Raji (cell line): ENCODE measurements around the gene PYCR2.

Experiments
- POLR2A ChIP-seq: IDR thresholded peaks from 2 replicates; pipeline ENCODE4 v1.6.1; 2011; ENCODE audit warnings: low read depth, low read length, control low read depth; ENCODE audit not compliant: insufficient read depth

PYCR2 gene

DNA sequence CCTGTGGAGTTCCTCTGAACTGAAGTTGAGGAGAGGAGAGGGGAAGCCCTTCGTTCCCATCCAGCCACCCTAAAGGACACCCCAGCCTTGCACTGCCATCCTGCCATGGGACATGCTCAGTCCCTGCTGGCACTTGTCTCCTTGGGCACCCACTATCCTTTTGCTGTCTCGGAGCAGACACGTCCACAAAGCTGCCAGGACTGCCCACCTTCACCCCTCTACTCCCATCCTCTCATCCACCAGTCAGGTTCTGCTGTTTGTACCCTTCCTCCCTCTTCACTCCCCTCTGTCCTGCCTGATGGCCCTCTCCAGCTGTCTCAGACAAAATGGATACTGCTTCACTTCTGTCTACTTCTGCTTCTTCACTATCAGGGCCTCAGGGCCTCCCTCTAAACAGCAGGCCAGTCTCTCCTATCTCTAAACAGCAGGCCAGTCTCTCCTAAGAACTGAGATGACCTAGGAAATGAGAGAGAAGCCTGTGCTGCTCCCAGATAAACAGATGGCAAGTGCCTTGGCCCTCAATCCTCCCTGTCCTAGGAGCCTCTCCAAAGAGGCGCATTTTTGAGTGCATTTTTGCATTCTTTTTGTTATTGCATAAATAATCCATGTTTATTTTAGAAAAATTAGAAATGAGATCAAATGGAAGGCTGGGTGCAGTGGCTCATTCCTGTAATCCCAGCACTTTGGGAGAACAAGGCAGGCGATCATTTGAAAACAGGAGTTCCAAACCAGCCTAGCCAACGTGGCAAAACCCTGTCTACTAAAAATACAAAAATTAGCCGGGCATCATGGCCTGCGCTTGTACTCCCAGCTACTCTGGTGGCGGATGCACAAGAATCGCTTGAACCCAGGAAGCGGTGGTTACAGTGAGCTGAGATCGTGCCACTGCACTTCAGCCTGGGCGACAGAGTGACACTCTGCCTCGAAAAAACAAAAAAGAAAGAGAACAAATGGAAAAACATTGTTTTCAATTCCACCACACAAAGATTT, 4.4 kb upstream of the PYCR2 start:
- TF ChIP-seq POLR2A = no peak

DNA sequence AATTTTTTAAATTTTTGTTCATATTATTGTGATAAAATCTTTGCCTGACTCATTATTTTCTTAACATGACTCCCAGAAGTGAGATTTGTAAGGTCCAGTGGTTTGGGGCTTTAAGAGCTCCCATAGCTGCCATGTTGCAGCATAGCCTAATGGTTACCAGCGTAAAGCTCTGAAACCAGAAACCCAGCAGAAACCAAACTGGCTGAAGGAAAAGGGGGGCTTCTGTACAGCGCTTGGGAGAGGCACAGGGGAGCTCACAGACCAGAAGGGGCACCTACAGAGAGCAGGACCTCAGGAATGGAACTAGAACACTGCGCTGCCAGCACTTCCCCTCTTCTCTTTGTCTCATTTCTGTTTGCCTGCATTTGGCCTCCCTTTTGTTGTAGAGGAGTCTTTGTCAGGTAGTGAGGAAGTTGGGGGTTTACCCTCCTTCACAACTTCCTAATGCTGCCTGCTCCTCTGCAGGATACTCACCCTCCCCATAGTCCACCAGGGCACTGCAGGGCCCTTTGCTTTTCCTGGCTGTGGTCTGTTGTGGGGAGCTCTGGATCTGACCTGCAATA, 2.6 kb upstream of the PYCR2 start:
- no peak for TF ChIP-seq POLR2A

DNA sequence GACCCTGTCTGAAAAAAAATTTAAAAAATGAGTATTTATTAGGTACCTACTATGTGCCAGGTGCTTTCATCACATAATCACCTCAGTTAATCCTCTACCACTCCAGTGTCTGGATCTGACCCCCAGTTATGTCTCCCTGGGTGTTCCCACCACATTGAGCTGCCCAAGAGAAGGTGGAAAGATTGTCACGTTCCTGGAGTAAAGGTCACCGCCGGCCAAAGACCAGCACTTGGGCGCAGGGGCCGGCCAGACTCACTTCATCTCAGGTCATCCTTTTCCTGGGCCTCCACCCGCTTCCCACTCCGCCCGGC, 714 bp downstream of the PYCR2 start:
- TF ChIP-seq POLR2A = no peak

DNA sequence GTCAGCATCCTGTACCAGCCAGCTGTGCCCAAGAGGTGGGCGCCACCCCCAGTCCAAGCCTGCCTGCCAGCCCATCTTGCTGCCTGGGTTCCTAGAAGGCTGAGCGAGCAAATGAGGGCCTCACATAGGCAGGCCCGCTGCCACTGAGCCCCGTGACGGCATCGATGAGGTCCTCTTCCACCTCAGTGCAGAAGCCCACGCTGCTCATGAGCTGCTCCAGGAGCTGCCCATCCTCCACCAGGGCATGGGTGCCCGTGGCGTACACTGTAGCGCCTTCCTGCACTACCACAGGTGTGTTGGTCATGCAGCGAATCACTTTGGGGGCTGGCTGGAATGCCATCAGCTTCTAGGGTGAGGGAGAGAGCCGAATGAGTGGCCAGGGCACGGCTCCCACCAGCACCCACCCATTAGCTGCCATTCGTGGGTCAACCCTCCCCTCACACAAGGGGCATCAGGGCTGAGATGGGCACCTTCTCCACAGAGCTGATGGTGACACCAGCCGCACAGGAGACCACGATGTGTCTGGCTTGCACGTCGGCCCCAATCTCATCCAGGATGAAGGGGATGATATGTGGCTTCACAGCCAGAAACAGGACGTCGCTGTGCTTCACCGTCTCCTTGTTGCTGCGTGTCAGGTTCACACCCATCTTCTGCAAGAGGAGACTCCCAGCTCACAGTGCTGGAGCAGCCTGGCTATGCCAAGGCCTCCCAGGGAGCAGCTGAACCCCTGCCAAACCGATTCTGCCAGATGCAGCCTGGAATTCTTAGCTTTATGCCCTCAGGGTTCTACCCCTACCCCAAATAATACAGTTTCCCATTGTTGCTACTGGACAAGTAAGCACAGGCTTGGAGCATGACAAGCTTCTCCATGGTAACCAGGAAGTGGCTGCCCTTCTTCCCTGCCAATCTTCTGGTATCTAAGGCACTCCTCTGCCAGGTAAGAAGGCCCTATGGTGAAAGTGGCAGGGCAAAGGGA, 2.0 kb downstream of the PYCR2 start:
- peak; percentile 22; the same call in 1 of the 2 replicates for TF ChIP-seq POLR2A

DNA sequence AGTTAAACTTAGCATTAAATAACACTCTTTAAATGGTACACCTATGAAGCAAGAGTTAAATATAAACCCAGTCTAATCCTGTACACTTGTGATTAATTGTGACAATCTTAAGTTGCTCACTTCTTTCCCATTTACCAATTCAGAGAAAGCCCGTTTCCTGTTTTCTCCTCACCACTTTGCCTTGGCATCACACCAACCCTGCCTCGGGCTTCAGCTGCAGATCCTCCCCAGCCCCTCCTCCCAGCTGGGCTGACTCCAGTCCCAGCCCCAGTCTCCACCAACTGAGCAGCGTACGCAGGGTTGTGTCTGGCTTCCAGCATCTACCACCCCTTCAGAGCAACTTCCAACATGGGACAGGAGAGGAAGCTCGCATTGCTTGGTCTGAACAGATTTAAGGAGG, 4.1 kb downstream of the PYCR2 start:
- TF ChIP-seq POLR2A = no peak

DNA sequence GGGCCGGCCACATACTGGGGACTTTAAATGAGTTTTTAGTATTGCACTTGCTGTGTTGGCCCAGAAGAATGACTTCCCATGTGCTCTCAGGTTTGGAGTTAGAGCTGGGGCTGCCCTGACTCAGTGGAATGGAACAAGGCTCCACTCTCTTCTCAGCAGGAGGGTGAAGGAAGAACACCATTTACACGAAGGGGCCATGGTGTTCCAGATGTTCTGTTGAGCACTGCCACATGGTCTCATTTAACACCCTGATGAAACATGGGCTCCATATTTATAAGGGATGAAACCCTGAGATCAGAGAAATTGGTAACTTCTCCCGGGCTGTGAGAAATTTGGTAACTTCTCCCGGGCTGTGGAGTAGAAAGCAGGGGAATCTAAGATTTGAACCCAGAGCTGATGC, 5.8 kb downstream of the PYCR2 start:
- TF ChIP-seq POLR2A = no peak

DNA sequence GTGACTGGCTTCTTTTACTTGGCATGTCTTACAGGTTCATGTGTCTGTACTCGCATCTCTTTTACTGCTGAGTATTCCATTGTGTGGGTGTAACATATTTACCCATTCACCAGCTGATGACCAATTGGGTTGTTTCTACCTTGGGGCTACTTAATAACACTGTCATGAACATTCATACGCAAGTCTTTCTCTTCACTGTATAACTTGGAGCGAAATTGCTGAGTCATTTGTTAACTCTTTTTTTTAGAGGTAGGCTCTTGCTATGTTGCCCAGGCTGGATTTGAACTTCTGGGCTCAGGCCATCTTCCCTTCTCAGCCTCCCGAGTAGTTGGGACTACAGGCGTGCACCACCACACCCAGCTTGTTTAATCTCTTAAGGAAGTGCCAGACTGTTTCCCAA, 6.5 kb downstream of the PYCR2 start:
- TF ChIP-seq POLR2A = no peak

DNA sequence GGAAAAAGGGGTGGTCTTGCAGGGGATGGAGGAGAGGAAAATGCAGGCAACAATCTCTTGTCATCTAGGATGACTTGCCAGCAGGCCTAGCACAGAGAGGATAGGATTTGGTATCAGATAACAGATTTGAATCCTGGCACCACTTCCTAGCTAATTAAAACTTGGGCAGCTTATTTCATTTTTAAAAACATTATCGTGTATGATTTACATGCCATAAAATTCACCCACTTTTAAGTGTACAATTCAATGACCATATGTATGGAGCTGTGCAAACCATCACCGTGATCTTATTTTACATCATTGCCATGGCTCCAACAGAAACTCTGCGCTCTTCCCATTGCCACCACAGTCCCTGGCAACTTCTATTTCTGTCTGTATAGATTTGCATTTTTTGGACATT, 6.9 kb downstream of the PYCR2 start:
- no peak for TF ChIP-seq POLR2A

DNA sequence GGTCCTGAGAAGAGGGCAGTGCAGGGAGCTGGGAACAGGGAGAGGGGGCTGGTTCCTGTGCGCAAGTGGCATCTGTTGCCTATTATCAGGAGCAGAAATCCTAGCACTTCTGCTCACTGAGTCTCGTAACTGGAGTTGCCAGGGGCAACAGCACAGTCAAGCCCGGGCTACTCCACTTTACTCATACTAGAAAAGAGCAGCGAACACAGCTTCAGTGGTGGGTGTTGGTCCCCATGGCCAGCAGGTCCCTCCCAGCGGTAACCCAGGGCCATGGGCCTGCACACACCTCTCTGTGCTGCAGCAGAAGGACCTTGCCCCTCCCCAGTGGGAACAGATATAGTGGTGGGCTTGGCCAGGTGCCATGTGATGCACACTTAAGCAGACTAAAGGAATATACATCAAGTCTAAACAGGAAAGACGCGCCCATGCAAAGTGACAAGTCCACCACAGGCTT, 8.5 kb downstream of the PYCR2 start:
- TF ChIP-seq POLR2A = no peak

DNA sequence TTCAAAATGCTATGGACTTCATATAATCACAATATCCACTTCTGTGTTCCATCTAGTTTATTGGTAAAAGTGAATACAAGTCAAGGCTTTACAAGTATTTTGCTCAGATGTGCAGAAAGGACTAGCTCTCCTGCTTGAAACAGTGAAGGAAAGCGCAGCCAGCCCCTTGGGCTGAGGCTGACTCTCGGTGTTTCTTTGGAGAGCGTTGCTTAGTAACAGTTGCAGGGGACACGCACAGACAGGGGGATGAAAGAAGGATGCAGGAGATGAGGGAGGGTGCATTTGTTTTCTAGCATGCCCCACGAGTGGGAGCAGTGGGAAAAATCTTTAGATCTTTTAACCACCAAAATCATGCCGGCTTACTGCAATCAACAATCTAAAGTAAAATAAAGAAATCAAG, 9.1 kb downstream of the PYCR2 start:
- no peak for TF ChIP-seq POLR2A

DNA sequence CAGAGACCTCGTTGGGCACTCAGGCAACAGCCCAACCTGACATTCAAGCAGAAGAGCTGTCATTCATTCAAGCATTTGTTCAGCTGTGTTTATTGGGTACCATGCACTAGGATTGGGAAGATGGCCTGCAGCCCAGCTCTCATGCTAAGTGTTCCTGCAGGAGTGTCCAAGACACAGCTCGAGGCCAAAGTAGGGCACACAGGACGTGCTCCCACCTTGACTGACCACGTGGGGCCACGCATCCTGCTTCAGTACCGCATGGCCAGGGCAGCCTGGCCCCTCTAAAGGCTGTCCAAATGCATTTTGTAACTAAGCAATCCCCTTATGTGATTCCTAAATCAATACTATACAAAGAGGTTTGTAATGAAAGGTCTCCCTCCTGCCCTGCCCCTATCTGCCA, 9.7 kb downstream of the PYCR2 start:
- TF ChIP-seq POLR2A = no peak

DNA sequence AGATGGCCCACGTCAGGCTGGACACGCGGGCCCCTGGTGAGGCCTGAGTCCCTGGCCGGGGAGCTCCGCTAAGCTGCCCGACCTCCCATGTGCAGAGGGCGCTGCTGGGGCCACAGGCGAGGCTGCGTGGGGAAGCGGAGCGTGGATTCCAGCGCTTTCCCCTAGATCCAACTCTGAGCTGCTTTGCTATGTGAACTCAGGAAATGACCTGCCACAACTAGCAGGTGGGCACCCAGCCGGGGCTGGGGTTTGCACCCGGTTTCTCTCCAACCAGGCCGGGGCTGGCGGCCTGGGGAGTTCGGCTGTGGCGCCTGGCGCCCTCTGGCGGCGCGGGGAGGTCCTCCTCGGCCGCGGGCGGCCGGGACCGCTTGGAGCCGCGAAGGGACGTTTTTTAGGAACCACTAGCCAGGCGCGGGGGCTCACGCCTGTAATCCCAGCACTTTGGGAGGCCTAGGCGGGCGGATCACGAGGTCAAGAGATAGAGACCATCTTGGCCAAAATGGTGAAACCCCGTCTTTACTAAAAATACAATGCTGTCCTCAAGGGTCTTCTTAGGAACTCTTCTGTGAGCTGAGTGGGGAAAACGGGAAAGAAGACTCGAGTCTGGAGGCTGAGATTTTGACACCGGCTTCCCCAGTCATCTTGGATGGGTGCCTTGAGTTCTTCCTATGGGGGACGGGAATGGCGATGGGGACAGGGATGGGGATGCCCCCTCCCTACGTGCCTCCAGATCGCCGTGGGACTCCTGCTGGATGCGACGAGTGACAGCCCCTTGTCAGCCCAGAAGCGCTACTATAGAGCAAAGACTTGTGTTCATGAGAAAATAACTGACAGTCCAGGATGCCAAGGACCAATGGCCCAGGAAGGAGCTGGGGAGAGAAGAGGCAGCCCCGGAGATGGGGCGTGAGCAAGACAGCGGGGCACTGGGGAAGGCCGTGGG, 12.6 kb downstream of the PYCR2 start:
- TF ChIP-seq POLR2A = no peak

DNA sequence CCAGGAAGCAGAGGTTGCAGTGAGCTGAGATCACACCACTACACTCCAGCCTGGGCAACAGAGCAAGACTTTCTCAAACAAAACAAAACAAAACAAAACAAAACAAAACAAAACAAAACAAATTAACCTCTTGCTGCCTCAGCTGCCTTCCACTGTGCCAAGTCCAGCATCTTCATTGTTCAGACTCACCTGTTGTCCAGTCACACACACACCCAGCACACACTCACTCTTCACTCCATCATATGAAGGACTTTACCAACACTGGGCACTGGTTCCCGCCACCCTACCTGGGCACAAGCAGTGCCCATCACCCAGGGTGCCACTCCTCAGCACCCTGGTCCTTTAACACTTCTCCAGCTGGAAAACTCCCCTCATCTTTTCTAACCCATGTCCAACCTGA, 14.6 kb downstream of the PYCR2 start:
- TF ChIP-seq POLR2A = no peak

DNA sequence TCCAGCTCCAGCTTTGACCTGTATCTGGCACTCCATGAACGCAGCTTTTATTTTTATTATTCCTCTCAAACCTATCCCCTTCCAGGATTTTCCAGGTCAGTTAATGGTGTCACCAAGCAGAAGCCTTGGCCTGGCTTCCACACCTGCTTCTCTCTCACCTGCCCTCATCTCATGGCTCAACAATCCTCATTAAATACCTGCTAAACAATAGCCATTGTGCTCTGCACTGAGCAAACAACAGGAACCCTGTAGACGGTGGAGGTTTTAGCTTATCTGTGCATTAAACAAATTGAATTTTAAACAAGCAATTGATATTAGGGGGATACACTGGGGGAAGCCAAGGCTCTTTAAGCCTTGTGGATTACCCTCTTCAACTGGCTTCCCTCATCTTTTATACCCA, 15.3 kb downstream of the PYCR2 start:
- no peak for TF ChIP-seq POLR2A
